ENCODE measurements around the gene RBMS1. TPM values are rescaled to one million over a fixed set of nuclear protein-coding genes. Genes with fewer than 3 reads are reported as not detected.
A peak's percentile ranks its signal among the peaks of the same experiment; 100 is the strongest.

The RBMS1 gene
- total and polyA plus RNA-seq, 2 of the 13 experiments (the other 11 are each of a cell fraction or from before 2014, with no cell fraction given): 55.5 to 110 TPM

GRCh38 chr2:160492401-160493226, 993 bp downstream of the RBMS1 start (continued):
- 0 out of 2 replicates have a peak, but pooled peaks have one; percentile 16 for TF ChIP-seq HNRNPL (IDR thresholded peaks at IDR 0.05; ENCODE audit: low read depth, low read length)
- peak; percentile 92 for TF ChIP-seq ZNF501 (CRISPR knock-in tag; IDR thresholded peaks at IDR 0.05)
- no peak for TF ChIP-seq SMARCC2 (IDR thresholded peaks at IDR 0.05)
- TF ChIP-seq FOSL2 (CRISPR knock-in tag; IDR thresholded peaks at IDR 0.05): peak; percentile 76
- TF ChIP-seq SP5 (CRISPR knock-in tag; IDR thresholded peaks at IDR 0.05; ENCODE audit: borderline replicate concordance, low read depth): peak; percentile 100
- TF ChIP-seq BORCS8-MEF2B (CRISPR knock-in tag; IDR thresholded peaks at IDR 0.05): peak; percentile 68; the same call in 1 of the 2 replicates
- peak; percentile 93 for TF ChIP-seq MEF2D (CRISPR knock-in tag; IDR thresholded peaks at IDR 0.05)
- TF ChIP-seq ZNF672 (CRISPR knock-in tag; IDR thresholded peaks at IDR 0.05): no peak
- TF ChIP-seq ZNF720 (CRISPR knock-in tag; IDR thresholded peaks at IDR 0.05): no peak
- TF ChIP-seq YY1 (IDR thresholded peaks at IDR 0.05; ENCODE audit: insufficient read depth, insufficient replicate concordance, low read depth, low read length): peak; percentile 6
- TF ChIP-seq ZNF335 (CRISPR knock-in tag; IDR thresholded peaks at IDR 0.05): 0 out of 2 replicates have a peak, but pooled peaks have one; percentile 70
- peak; percentile 89 for TF ChIP-seq ZNF264 (CRISPR knock-in tag; IDR thresholded peaks at IDR 0.05)
- TF ChIP-seq CCDC6 (CRISPR knock-in tag; IDR thresholded peaks at IDR 0.05): no peak; the same call in none of the 2 replicates
- TF ChIP-seq ZNF383 (CRISPR knock-in tag; IDR thresholded peaks at IDR 0.05; ENCODE audit: borderline replicate concordance): no peak
- peak; percentile 90 for TF ChIP-seq POGZ (CRISPR knock-in tag; IDR thresholded peaks at IDR 0.05)
- no peak for TF ChIP-seq MBNL3 (CRISPR knock-in tag; conservative IDR thresholded peaks at IDR 0.05)
- peak; percentile 89; the same call in 1 of the 2 replicates for TF ChIP-seq ZBTB42 (CRISPR knock-in tag; IDR thresholded peaks at IDR 0.05)
- TF ChIP-seq EHMT2 (IDR thresholded peaks at IDR 0.05; ENCODE audit: borderline replicate concordance, low read depth, low read length): peak; percentile 66; the same call in 1 of the 2 replicates
- TF ChIP-seq, protein P1, sequence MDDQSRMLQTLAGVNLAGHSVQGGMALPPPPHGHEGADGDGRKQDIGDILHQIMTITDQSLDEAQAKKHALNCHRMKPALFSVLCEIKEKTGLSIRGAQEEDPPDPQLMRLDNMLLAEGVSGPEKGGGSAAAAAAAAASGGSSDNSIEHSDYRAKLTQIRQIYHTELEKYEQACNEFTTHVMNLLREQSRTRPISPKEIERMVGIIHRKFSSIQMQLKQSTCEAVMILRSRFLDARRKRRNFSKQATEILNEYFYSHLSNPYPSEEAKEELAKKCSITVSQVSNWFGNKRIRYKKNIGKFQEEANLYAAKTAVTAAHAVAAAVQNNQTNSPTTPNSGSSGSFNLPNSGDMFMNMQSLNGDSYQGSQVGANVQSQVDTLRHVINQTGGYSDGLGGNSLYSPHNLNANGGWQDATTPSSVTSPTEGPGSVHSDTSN (CRISPR knock-in tag; IDR thresholded peaks at IDR 0.05; ENCODE audit: borderline replicate concordance): peak; percentile 49; the same call in 1 of the 2 replicates
- TF ChIP-seq, protein P2, sequence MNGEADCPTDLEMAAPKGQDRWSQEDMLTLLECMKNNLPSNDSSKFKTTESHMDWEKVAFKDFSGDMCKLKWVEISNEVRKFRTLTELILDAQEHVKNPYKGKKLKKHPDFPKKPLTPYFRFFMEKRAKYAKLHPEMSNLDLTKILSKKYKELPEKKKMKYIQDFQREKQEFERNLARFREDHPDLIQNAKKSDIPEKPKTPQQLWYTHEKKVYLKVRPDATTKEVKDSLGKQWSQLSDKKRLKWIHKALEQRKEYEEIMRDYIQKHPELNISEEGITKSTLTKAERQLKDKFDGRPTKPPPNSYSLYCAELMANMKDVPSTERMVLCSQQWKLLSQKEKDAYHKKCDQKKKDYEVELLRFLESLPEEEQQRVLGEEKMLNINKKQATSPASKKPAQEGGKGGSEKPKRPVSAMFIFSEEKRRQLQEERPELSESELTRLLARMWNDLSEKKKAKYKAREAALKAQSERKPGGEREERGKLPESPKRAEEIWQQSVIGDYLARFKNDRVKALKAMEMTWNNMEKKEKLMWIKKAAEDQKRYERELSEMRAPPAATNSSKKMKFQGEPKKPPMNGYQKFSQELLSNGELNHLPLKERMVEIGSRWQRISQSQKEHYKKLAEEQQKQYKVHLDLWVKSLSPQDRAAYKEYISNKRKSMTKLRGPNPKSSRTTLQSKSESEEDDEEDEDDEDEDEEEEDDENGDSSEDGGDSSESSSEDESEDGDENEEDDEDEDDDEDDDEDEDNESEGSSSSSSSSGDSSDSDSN (CRISPR knock-in tag; IDR thresholded peaks at IDR 0.05): peak; percentile 77
- TF ChIP-seq HNRNPK (IDR thresholded peaks at IDR 0.05; ENCODE audit: low read depth, low read length, poor library complexity, severe bottlenecking): no peak
- TF ChIP-seq XBP1 (CRISPR knock-in tag; IDR thresholded peaks at IDR 0.05): 0 out of 2 replicates have a peak, but pooled peaks have one; percentile 39
- 0 out of 2 replicates have a peak, but pooled peaks have one; percentile 32 for TF ChIP-seq TP53 (CRISPR knock-in tag; conservative IDR thresholded peaks at IDR 0.05)
- TF ChIP-seq NCOA5 (CRISPR knock-in tag; IDR thresholded peaks at IDR 0.05): no peak
- TF ChIP-seq RNF219 (CRISPR knock-in tag; IDR thresholded peaks at IDR 0.05): no peak
- TF ChIP-seq ZNF30 (CRISPR knock-in tag; IDR thresholded peaks at IDR 0.05): peak; percentile 77; the same call in 1 of the 2 replicates

All from HepG2 (cell line).